ENCODE measurements around the gene EPS8L3. TPM values are rescaled to one million over a fixed set of nuclear protein-coding genes. Genes with fewer than 3 reads are reported as not detected.

The EPS8L3 gene
- total and polyA plus RNA-seq, 2 of the 8 experiments (the other 6 are each of a cell fraction or from before 2014, with no cell fraction given), result not detected

- H3K9ac ChIP-seq (replicated peaks in 1 of 4; ENCODE audit: extremely low read depth in 1 of 4, low read depth in 3 of 4, low read length in 3 of 4), result no peak overlapping the region
- H3K79me1 ChIP-seq (ENCODE audit: low read depth, low read length), result no peaks in the 10 kb centered on the region
- no peak overlapping the region for H4K91ac ChIP-seq (replicated peaks; ENCODE audit: insufficient read length, low read length)
- no peaks in the 10 kb centered on the region for H3K36me3 ChIP-seq (ENCODE audit: control insufficient read depth in 2 of 4, insufficient read depth in 4 of 4, low read length in 3 of 4)
- no peak overlapping the region for H3K56ac ChIP-seq (replicated peaks; ENCODE audit: insufficient read length, low read depth, low read length)
- H3K27ac ChIP-seq (ENCODE audit: low read depth, low read length), result no peak overlapping the region
- H2AFZ ChIP-seq (ENCODE audit: low read length), result no peak overlapping the region
- CTCF ChIA-PET (ENCODE audit: partially characterized antibody), result interaction anchor here (0.7 to 1.5 kb wide), 2 partner anchors 97 to 257 kb away, joined by 3 read pairs; partner anchors contain the start of gene AHCYL1
- no peaks in the 10 kb centered on the region for H3K23me2 ChIP-seq (ENCODE audit: low read depth, low read length)
- no peaks in the 10 kb centered on the region for H4K20me1 ChIP-seq (replicated peaks in 1 of 2; ENCODE audit: control insufficient read depth in 1 of 2, insufficient read depth in 2 of 2, low read length in 2 of 2)
- H3K4me2 ChIP-seq (ENCODE audit: insufficient read depth in 1 of 2, low read depth in 2 of 2, low read length in 2 of 2), result no peak overlapping the region
- peaks cover 0 to 2% (median 0%) of the 10 kb centered on the region in 4 experiments; a peak in 1 of 7 replicates for H3K27me3 ChIP-seq (replicated peaks in 1 of 4; ENCODE audit: control insufficient read depth in 3 of 4, extremely low read depth in 1 of 4, insufficient read depth in 3 of 4, low read length in 3 of 4)
- no peak overlapping the region for H2AK5ac ChIP-seq (ENCODE audit: low read depth, low read length)
- H2BK120ac ChIP-seq (replicated peaks; ENCODE audit: low read depth, low read length), result no peak overlapping the region
- WGBS, 2 experiments (ENCODE audit: extremely low coverage in 1 of 2, insufficient coverage in 1 of 2, insufficient read length in 1 of 2, insufficient replicate concordance in 2 of 2, low coverage in 1 of 2, low lambda C conversion rate in 2 of 2, missing lambda C conversion rate in 1 of 2), result 93% methylated on average over 10 of the region's 12 CpGs; no CpG with 5 or more reads in 1 of the 2 experiments
- FAIRE-seq, result no peak
- H3K14ac ChIP-seq (ENCODE audit: insufficient read length), result no peak overlapping the region
- H2BK20ac ChIP-seq (ENCODE audit: low read length), result no peak overlapping the region
- no peak for DNase-seq (ENCODE audit: low read depth in 1 of 2, low spot score in 2 of 2)
- no peak overlapping the region for H2BK15ac ChIP-seq (ENCODE audit: low read length)
- H2BK5ac ChIP-seq (ENCODE audit: low read depth, low read length), result no peak overlapping the region
- no peaks in the 10 kb centered on the region for H3K79me2 ChIP-seq (ENCODE audit: control insufficient read depth in 1 of 2, insufficient read depth in 2 of 2, low read length in 2 of 2)
- no peak overlapping the region for H3K23ac ChIP-seq (ENCODE audit: insufficient read length)
- no peaks in the 10 kb centered on the region for H3K4me1 ChIP-seq (replicated peaks in 1 of 4; ENCODE audit: control insufficient read depth in 3 of 4, insufficient read depth in 4 of 4, low read length in 3 of 4)
- no peak overlapping the region for H3K4me3 ChIP-seq (ENCODE audit: extremely low read depth in 1 of 4, insufficient read depth in 2 of 4, low read depth in 3 of 4, low read length in 4 of 4)
- no peak overlapping the region for H3K4ac ChIP-seq (replicated peaks; ENCODE audit: insufficient read length, low read depth, low read length)
- H2BK12ac ChIP-seq (ENCODE audit: low read depth, low read length), result no peak overlapping the region
- no peak overlapping the region for H4K8ac ChIP-seq (ENCODE audit: extremely low read depth, insufficient read depth, low read length)
- peaks cover 7% of the 10 kb centered on the region in 2 experiments for H3K9me3 ChIP-seq (ENCODE audit: insufficient read depth in 2 of 2, low read depth in 1 of 2, low read length in 1 of 2)
- POLR2A ChIA-PET (ENCODE audit: partially characterized antibody), result interaction anchor here (0.6 to 1.3 kb wide), 2 partner anchors 13 to 354 kb away, joined by 3 to 5 read pairs; no protein-coding TSS in a partner anchor
- H4K5ac ChIP-seq (ENCODE audit: insufficient read length, low read depth, low read length), result no peak overlapping the region
- no peak overlapping the region for H3K18ac ChIP-seq (ENCODE audit: extremely low read depth, low read length)
- no peak for TF ChIP-seq RAD21 (IDR thresholded peaks at IDR 0.05 in 1 of 2, conservative IDR thresholded peaks at IDR 0.05 in 1 of 2; ENCODE audit: low read depth in 2 of 2, low read length in 2 of 2)
- TF ChIP-seq CEBPB (IDR thresholded peaks at IDR 0.05; ENCODE audit: low read depth, low read length), result no peak
- no peak for TF ChIP-seq SAP30 (IDR thresholded peaks at IDR 0.05; ENCODE audit: insufficient read depth, insufficient replicate concordance, low read length)
- TF ChIP-seq SP1 (IDR thresholded peaks at IDR 0.05; ENCODE audit: low read depth, low read length), result no peak
- no peak for TF ChIP-seq CBX5 (IDR thresholded peaks at IDR 0.05; ENCODE audit: low read depth, low read length)
- no peak for TF ChIP-seq TBP (IDR thresholded peaks at IDR 0.05; ENCODE audit: low read depth, low read length)
- no peak for TF ChIP-seq GABPA (IDR thresholded peaks at IDR 0.05; ENCODE audit: borderline replicate concordance, insufficient read depth, low read length)
- no peak for TF ChIP-seq KDM4A (IDR thresholded peaks at IDR 0.05; ENCODE audit: low read depth, low read length, severe bottlenecking)
- no peak for TF ChIP-seq POLR2A (IDR thresholded peaks at IDR 0.05; ENCODE audit: control extremely low read depth in 1 of 2, low read depth in 2 of 2, low read length in 2 of 2)
- TF ChIP-seq HDAC2 (IDR thresholded peaks at IDR 0.05; ENCODE audit: borderline replicate concordance in 1 of 2, low read depth in 2 of 2, low read length in 2 of 2), result no peak
- no peak for TF ChIP-seq CHD2 (IDR thresholded peaks at IDR 0.05; ENCODE audit: low read length)
- TF ChIP-seq E2F6 (IDR thresholded peaks at IDR 0.05), result no peak
Observed at GRCh38 chr1:109726728-109727373, 36.9 kb downstream of the EPS8L3 start.

All from H1 (cell line).